Esophagus muscularis mucosa (tissue), 4 donors: ENCODE results near the gene RPL10A. TPM values are rescaled to one million over a fixed set of nuclear protein-coding genes. Genes with fewer than 3 reads are reported as not detected.
"Not testable (repeated sequence)": the region's sequence is repeated elsewhere in the genome, so short reads cannot be mapped to it uniquely, and the experiment has no call there.

Experiments
- DNase-seq: peaks from one replicate; pipeline ENCODE4 v3.0.0-alpha.2; 2017; ENCODE audit errors: extremely low spot score
- H3K27ac ChIP-seq, 4 donors: fragments of 200-600 bp; sonication (generic); replicated peaks in 1 of 4; 1 replicate in 3 of 4; 2 replicates in 1 of 4; pipeline ENCODE4 v1.5.1; 2016 to 2019; ENCODE audit warnings: mild to moderate bottlenecking in 1 of 4
- H3K27me3 ChIP-seq, 4 donors: fragments of 200-600 bp; sonication (generic); one replicate each; pipeline versions ENCODE4 v1.5.1 to v1.6.0; 2016 to 2019
- H3K36me3 ChIP-seq, 4 donors: fragments of 200-600 bp; sonication (generic); one replicate each; pipeline ENCODE4 v1.5.1; 2016 to 2019
- H3K4me1 ChIP-seq, 4 donors: fragments of 200-600 bp; sonication (generic); one replicate each; pipeline ENCODE4 v1.5.1; 2016 to 2019
- H3K4me3 ChIP-seq, 4 donors: fragments of 200-600 bp; sonication (generic); 1 replicate in 2 of 4; 2 replicates in 2 of 4; pipeline ENCODE4 v1.5.1; 2016 to 2019; ENCODE audit warnings: mild to moderate bottlenecking in 4 of 4, moderate library complexity in 1 of 4
- H3K9me3 ChIP-seq, 4 donors: fragments of 200-600 bp; sonication (generic); 1 replicate in 3 of 4; 2 replicates in 1 of 4; pipeline ENCODE4 v1.5.1; 2016 to 2019
- CTCF ChIP-seq, 3 experiments: fragments of 200-600 bp in 2 of 3; fragments of 450-650 bp in 1 of 3; sonication (generic) in 2 of 3; IDR thresholded peaks; one replicate each; pipeline ENCODE4 v1.5.1; 2017 to 2019; ENCODE audit warnings: antibody characterized with exemption in 3 of 3, mild to moderate bottlenecking in 2 of 3, moderate library complexity in 1 of 3
- EP300 ChIP-seq: sonication (generic); formaldehyde crosslinking; IDR thresholded peaks from one replicate; pipeline ENCODE4 v1.6.1; 2017; ENCODE audit warnings: antibody characterized with exemption
- POLR2A ChIP-seq: fragments of 450-650 bp; IDR thresholded peaks from one replicate; pipeline ENCODE4 v1.6.1; 2017; ENCODE audit warnings: antibody characterized with exemption, moderate library complexity, mild to moderate bottlenecking, low read depth
- POLR2AphosphoS5 ChIP-seq, 2 donors: sonication (generic); formaldehyde crosslinking; IDR thresholded peaks; one replicate each; pipeline ENCODE4 v1.6.1; 2017; ENCODE audit warnings: antibody characterized with exemption in 2 of 2
- WGBS: methylation state at CpG from one replicate; pipeline ENCODE4 v1.1.5; 2018; 5-methylcytosine and 5-hydroxymethylcytosine counted together
- intact Hi-C: fragments of 100-400 bp; cut with DNase I; formaldehyde crosslinking; loops from one replicate; pipeline ENCODE4 v1.15.1; 2023
- total RNA-seq, 4 donors: library from RNA; depleted of rRNA; stranded (reverse); fragments of >200 nt; gene quantifications; one replicate each; pipeline versions ENCODE4 v1.1.0 to v1.2.1, GENCODE V29; 2016

Gene RPL10A
- total RNA-seq, 4 donors from 2014 or later = 1,484 to 1,840 (median 1,566) TPM

DNA sequence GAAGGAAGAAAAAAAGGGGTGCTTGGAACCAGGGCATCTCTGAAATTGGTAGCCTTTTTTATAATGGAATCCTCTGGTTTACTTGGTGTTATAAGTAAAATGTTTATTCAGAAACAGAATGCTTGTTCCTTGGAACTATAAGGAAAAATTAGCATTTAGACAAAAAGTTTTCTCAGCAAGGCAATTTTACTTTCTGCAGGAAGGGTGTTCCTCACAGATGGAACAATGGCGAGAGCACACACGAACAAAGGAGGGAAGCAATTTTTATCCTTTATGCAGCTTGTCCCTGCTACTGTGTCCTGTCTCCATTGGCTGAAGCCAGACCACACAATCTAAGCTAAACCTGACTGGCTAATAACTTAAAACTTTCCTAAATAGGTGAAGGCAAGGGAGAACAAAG is 38.7 kb upstream of the RPL10A start:
- no peak for TF ChIP-seq EP300
- no peak for TF ChIP-seq POLR2AphosphoS5 (IDR thresholded peaks at IDR 0.05)
- TF ChIP-seq POLR2A = no peak
- TF ChIP-seq CTCF (IDR thresholded peaks at IDR 0.05) = no peak
- 89% methylated on average over 2 of the region's 2 CpGs for WGBS
- intact Hi-C loops = no loop called here
- H3K27me3 ChIP-seq = no peaks in the 10 kb centered on the region
- H3K36me3 ChIP-seq = peaks cover 7 to 32% (median 31%) of the 10 kb centered on the region in 4 donors
- no peak for DNase-seq
- peaks cover 0 to 16% (median 8%) of the 10 kb centered on the region in 4 donors for H3K4me1 ChIP-seq
- peaks cover 0 to 13% (median 12%) of the 10 kb centered on the region in 4 donors for H3K9me3 ChIP-seq
- H3K27ac ChIP-seq = no peak overlapping the region
- H3K4me3 ChIP-seq = no peak overlapping the region

DNA sequence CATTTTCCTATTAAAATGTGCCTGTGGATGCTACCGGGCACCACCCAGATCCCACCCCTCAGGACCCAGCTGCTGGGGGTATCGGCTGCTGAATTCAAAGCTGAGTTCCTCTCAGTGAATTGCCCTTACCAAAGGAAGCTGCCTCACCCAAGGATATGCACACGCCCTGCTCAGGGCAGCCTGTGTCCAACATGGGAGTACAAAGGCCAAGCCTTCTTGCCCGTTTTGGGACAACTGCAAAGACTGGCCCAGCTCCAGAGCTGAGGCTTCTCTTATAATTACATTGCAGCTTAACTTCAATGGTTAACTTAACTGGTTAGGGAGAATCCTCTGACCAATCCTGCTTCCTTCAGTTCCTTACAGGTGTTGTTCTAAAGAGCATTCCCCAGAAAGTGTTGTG is 35.9 kb upstream of the RPL10A start:
- Histone ChIP-seq H3K4me1 (peaks cover 7 to 14% (median 8%) of the 10 kb centered on the region in 4 donors), H3K27me3 (no peaks in the 10 kb centered on the region), H3K27ac (no peak overlapping the region), H3K9me3 (peaks cover 0 to 13% (median 12%) of the 10 kb centered on the region in 4 donors), H3K4me3 (no peak overlapping the region), H3K36me3 (peaks cover 0 to 4% (median 3%) of the 10 kb centered on the region in 4 donors)
- DNase-seq = no peak
- 59% methylated on average over 4 of the region's 4 CpGs for WGBS
- TF ChIP-seq POLR2A = no peak
- TF ChIP-seq CTCF (IDR thresholded peaks at IDR 0.05) = no peak
- TF ChIP-seq EP300 = no peak
- no peak for TF ChIP-seq POLR2AphosphoS5 (IDR thresholded peaks at IDR 0.05)
- intact Hi-C loops = no loop called here

DNA sequence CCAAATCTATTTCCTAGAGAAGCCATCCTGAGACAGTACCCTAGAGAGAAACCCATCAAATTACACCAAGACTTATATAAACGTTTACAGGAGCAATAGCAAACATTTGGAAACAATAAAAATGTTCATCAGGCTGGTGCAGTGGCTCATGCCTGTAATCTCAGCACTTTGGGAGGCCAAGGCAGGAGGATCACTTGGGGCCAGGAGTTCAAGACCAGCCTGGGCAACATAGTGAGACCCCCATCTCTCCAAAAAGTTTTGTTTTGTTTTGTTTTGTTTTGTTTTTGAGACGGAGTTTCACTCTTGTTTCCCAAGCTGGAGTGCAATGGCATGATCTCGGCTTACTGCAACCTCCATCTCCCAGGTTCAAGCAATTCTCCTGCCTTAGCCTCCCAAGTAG is 35.5 kb upstream of the RPL10A start:
- H3K4me3 ChIP-seq, H3K27me3 ChIP-seq, H3K36me3 ChIP-seq, H3K27ac ChIP-seq, intact Hi-C loops, DNase-seq: not testable (repeated sequence)
- peaks cover 0 to 13% (median 12%) of the 10 kb centered on the region in 4 donors for H3K9me3 ChIP-seq
- peaks cover 3 to 12% (median 7%) of the 10 kb centered on the region in 4 donors for H3K4me1 ChIP-seq
- 74% methylated on average over 3 of the region's 3 CpGs for WGBS

- TF ChIP-seq POLR2AphosphoS5 (IDR thresholded peaks at IDR 0.05) = no peak
- no peak for TF ChIP-seq CTCF (IDR thresholded peaks at IDR 0.05)
- TF ChIP-seq EP300 = no peak
- TF ChIP-seq POLR2A = no peak
- Histone ChIP-seq H3K4me3 (no peak overlapping the region), H3K4me1 (peaks cover 0 to 9% (median 7%) of the 10 kb centered on the region in 4 donors), H3K27me3 (no peaks in the 10 kb centered on the region), H3K36me3 (no peaks in the 10 kb centered on the region), H3K9me3 (no peaks in the 10 kb centered on the region), H3K27ac (no peak overlapping the region)
- DNase-seq = no peak
- 84% methylated on average over 11 of the region's 16 CpGs for WGBS
- intact Hi-C loops = no loop called here
Observed at GRCh38 chr6:35435074-35435837, 32.9 kb upstream of the RPL10A start.

GRCh38 chr6:35436071-35436857 is 31.9 kb upstream of the RPL10A start:
- 89% methylated on average over 8 of the region's 8 CpGs for WGBS
- Histone ChIP-seq H3K9me3 (no peaks in the 10 kb centered on the region), H3K27me3 (no peaks in the 10 kb centered on the region), H3K36me3 (no peaks in the 10 kb centered on the region), H3K4me3 (no peak overlapping the region), H3K27ac (no peak overlapping the region), H3K4me1 (peaks cover 0 to 9% (median 7%) of the 10 kb centered on the region in 4 donors)
- no peak for TF ChIP-seq CTCF (IDR thresholded peaks at IDR 0.05)
- TF ChIP-seq POLR2AphosphoS5 (IDR thresholded peaks at IDR 0.05) = no peak
- no peak for TF ChIP-seq POLR2A
- TF ChIP-seq EP300 = no peak
- intact Hi-C loops = no loop called here
- no peak for DNase-seq

DNA sequence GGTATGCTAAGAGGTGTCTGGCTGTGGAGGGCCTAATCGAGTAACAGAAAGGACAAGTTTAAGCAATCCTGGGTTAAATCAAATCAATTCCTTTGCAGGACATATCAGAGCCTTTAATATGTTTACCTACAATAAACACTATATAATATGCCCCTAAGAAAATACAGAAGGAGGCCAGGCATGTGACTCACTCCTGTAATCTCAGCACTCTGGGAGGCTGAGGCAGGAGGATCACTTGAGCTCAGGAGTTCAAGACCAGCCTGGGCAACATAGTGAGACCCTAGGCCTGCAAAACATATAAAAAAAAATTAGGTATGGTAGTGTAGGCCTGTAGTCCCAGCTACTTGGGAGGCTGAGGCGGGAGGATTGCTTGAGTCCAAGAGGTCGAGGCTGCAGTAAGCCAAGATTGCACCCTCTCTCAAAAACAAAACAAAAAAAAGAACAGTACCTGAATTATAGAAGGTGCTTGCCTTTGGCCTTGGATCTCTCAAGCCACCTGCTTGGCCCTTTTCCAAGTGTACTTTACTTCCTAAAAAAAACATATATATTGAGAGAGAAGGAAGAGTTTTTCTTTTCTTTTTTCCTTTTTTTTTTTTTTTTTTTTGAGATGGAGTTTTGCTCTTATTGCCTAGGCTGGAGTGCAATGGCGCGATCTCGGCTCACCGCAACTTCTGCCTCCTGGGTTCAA is 29.7 kb upstream of the RPL10A start:
- H3K4me3 ChIP-seq, H3K27ac ChIP-seq, H3K9me3 ChIP-seq, H3K36me3 ChIP-seq, H3K4me1 ChIP-seq, DNase-seq, intact Hi-C loops, H3K27me3 ChIP-seq: not testable (repeated sequence)
- WGBS = 88% methylated on average over 7 of the region's 7 CpGs
